OCI-LY1 (cell line): ENCODE measurements around the gene ENDOG.

Source experiments
- EZH2 ChIP-seq: fragments of 200-600 bp; sonication (generic), shearing (Covaris generic); IDR thresholded peaks from 2 replicates; pipeline ENCODE4 v1.8.0; 2017; ENCODE audit warnings: borderline replicate concordance, mixed run types, mild to moderate bottlenecking, antibody characterized with exemption, low read length, moderate library complexity, mixed read lengths
- TF ChIP-seq, protein P1 (sequence below): fragments of 200-600 bp; sonication (generic), shearing (Covaris generic); IDR thresholded peaks from 2 replicates; pipeline ENCODE4 v1.5.1; 2017; ENCODE audit warnings: mild to moderate bottlenecking, antibody characterized with exemption, low read length, moderate library complexity, mixed read lengths

DNA sequence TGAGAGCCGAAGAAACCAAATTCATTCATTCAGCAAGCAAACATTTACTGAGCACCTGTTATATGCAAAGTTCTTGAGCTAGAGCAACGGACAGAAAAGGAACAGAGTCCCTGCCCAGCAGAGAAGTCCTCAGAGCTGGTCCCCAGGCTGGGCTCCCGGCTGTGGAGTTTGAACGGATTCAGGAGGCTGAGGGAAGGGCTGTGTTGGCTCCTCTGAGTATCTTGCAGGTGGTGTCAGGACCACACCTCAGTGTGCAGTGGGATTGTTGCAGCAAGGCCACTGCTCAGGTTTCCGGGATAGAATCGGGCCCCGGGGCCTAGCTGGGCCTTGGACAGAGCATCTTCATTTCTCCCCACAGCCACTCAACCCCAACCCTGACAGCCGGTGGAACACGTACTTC, 26.2 kb upstream of the ENDOG start:
- TF ChIP-seq, protein P1, sequence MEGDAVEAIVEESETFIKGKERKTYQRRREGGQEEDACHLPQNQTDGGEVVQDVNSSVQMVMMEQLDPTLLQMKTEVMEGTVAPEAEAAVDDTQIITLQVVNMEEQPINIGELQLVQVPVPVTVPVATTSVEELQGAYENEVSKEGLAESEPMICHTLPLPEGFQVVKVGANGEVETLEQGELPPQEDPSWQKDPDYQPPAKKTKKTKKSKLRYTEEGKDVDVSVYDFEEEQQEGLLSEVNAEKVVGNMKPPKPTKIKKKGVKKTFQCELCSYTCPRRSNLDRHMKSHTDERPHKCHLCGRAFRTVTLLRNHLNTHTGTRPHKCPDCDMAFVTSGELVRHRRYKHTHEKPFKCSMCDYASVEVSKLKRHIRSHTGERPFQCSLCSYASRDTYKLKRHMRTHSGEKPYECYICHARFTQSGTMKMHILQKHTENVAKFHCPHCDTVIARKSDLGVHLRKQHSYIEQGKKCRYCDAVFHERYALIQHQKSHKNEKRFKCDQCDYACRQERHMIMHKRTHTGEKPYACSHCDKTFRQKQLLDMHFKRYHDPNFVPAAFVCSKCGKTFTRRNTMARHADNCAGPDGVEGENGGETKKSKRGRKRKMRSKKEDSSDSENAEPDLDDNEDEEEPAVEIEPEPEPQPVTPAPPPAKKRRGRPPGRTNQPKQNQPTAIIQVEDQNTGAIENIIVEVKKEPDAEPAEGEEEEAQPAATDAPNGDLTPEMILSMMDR, result no peak
- no peak for TF ChIP-seq EZH2
